Measurements from ENCODE around the gene FAM43B.

FAM43B gene

GRCh38 chr1:20593756-20594155 lies 41.4 kb downstream of the FAM43B start:
- DNase-seq (ENCODE audit: low spot score): no peak

DNA sequence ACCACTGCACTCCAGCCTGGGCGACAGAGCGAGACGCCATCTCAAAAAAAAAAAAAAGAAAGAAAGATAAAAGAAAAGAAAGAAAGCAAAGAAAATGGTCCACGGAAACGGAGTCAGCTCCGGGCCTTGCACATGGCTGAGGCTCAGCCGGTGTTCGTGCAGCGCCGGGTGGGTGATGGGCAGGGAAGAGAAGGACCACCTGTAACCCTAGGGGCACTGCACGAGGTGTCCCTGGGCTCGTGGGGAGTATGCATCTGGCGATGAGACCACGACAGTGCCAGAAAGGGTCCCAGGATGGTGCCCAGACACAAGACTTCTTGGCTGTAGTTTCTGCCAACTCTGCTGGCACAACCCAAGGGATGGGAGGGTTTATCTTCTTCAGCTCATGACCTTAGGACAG lies 42.4 kb downstream of the FAM43B start:
- DNase-seq (ENCODE audit: low spot score): no peak

DNA sequence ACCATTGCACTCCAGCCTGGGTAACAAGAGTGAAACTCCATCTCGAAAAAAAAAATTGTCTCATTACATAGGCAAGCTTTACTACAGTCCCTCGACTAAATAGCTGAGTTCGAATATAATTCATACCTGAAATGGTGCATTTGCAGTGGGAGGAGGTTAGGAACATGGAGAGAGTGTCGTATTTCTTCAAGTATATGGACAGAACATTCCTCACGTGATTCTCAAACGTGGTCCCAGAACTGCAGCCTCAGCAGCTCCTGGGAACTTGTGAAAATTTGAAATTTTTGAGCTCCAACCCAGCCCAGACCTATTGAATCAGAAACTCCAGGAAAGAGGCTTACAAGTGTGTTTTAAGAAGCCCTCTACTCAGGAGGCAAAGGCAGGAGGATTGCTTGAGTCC lies 43.7 kb downstream of the FAM43B start:
- DNase-seq (ENCODE audit: low spot score): no peak

- DNase-seq (ENCODE audit: low spot score): no peak
These were observed 45.3 kb downstream of the FAM43B start for GRCh38 chr1:20597650-20598049.

- DNase-seq (ENCODE audit: low spot score): no peak
These were observed 47.8 kb downstream of the FAM43B start for GRCh38 chr1:20600156-20600555.

DNA sequence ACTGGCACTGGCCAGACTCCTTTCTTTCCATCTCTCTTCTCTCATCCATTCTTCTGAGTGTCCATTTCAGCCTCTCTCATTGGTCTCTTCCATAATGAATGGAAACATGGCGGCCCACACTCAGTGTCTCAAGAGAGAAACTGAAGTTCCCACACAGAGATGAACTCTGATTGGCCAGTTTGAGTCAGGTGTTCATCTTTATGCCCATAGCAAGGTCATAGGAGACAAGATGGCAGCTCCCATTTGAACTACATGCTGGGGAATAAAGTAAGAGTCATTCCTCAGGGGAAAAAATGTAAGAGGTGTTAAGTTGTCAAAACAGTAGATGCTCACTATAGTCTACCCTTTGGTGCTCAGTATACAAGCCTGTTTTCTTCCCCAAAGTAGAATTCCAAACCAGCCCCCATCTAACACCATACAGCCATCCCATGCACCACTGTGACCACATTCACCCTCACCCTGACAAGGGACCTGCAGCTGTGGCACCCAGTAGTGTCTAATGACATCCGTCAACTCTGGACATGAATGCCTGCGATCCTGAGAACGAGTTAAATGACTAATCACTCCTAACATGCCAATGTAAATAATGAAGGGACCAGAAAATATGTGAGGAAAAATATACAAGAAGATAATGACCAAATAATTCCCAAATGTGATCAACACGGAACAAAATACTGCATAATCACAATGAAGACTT lies 48.9 kb downstream of the FAM43B start:
- no peak for DNase-seq (ENCODE audit: low spot score)

- DNase-seq (ENCODE audit: low spot score): no peak
These were observed 50.6 kb downstream of the FAM43B start for GRCh38 chr1:20602851-20603450.

DNA sequence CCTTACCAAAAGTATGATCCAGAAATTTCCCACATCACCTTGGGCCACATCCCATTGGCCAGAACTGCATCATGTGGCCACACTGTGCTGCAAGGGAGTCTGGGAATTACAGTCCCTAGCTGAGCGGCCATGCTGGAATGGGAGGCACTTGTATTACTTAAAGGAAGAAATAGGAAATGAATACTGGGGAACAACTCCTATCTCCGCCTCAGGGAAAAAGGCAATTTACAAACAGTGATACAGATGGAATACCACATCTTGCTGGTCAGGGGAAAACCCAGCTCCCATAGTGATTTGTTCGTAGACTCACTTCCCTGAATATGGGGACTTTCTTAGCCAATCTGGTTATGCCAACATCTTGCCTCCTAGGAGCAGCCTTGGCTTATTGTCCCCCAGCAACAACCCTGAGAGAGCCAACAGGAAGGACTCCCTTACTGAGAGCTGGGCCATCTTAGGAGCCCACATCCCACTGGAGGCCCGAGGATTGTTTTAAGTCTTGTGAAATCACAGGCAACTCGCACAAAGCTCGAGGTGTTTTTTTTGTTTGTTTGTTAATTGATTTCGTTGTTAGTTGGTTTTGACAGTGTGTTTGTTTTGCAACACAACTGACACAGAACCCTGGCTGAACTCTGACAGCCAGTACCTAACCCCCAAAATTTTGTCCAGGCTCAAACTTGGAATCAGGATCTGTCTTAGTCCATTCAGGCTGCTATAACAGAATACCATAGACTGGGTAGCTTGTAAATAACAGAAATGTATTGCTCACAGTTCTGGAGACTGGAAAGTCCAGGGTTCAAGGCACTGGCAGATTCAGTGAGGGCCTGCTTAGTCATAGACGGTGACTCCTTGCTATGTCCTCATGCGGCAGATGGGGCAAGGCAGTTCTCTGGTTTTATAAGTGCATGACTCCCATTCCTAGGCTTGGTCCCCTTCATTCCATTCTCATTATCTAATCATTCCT lies 51.4 kb downstream of the FAM43B start:
- DNase-seq (ENCODE audit: low spot score): no peak
